Muscle of leg (tissue), 11 donors: ENCODE measurements around the gene AMIGO3. TPM values are rescaled to one million over a fixed set of nuclear protein-coding genes. Genes with fewer than 3 reads are reported as not detected.

Experiments
- DNase-seq: peaks from one replicate; pipeline ENCODE4 v3.0.0; 2013
- H3K27ac ChIP-seq: one replicate; pipeline ENCODE4 v1.5.1; 2013; ENCODE audit warnings: mild to moderate bottlenecking, low read length, control low read depth
- H3K27me3 ChIP-seq: one replicate; pipeline ENCODE4 v1.6.1; 2013; ENCODE audit warnings: low read length; ENCODE audit not compliant: control insufficient read depth, insufficient read depth
- H3K36me3 ChIP-seq: one replicate; pipeline ENCODE4 v1.6.1; 2013; ENCODE audit warnings: low read length; ENCODE audit not compliant: control insufficient read depth, insufficient read depth
- H3K4me1 ChIP-seq: one replicate; pipeline ENCODE4 v1.6.1; 2013; ENCODE audit warnings: low read length; ENCODE audit not compliant: control insufficient read depth, insufficient read depth
- H3K4me3 ChIP-seq: one replicate; pipeline ENCODE4 v1.5.1; 2013; ENCODE audit warnings: low read length, control low read depth
- H3K9me3 ChIP-seq: replicated peaks from 2 replicates; pipeline ENCODE4 v1.6.1; 2013; ENCODE audit warnings: low read depth, low read length; ENCODE audit not compliant: control insufficient read depth
- WGBS: methylation state at CpG from one replicate; pipeline ENCODE4 v1.1.5; 2013; ENCODE audit warnings: missing lambda C conversion rate; ENCODE audit not compliant: insufficient coverage; 5-methylcytosine and 5-hydroxymethylcytosine counted together
- polyA plus RNA-seq, 8 donors: library from polyadenylated mRNA; unstranded; fragments of 120-200 nt; gene quantifications; one replicate each; pipeline versions ENCODE4 v1.2.1 to v1.2.3, GENCODE V29; 2013; ENCODE audit warnings: inconsistent platforms in 1 of 8, low replicate concordance in 1 of 8; ENCODE audit not compliant: insufficient read length in 8 of 8, insufficient read depth in 1 of 8
- total RNA-seq: library from RNA; stranded (reverse); fragments of 120-200 nt; gene quantifications from one replicate; pipeline ENCODE4 v1.2.4, GENCODE V29; 2013

Gene AMIGO3
- total and polyA plus RNA-seq, 9 donors = 1.2 to 3.8 (median 3.0) TPM

DNA sequence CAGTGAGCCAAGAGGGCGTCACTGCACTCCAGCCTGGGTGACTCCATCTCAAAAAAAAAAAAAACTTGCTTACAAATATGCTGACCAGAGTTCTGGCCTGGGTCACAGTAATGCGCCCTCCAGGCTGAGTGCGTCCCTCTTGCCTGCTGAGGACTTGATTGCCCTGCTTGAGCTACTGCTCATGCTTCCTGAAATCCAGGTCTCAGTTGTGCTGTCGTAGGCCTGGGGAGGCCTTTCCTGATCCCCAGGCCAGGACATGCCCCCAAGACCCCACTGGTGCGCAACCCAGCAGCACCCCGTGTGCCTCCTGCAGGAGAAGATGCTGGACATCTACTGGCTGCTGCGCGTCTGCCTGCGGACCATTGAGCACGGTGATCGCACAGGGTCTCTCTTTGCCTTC, 7.3 kb downstream of the AMIGO3 start:
- 90% methylated on average over 11 of the region's 11 CpGs for WGBS
- Histone ChIP-seq H3K36me3 (peaks cover 31% of the 10 kb centered on the region), H3K4me3 (no peak overlapping the region)

DNA sequence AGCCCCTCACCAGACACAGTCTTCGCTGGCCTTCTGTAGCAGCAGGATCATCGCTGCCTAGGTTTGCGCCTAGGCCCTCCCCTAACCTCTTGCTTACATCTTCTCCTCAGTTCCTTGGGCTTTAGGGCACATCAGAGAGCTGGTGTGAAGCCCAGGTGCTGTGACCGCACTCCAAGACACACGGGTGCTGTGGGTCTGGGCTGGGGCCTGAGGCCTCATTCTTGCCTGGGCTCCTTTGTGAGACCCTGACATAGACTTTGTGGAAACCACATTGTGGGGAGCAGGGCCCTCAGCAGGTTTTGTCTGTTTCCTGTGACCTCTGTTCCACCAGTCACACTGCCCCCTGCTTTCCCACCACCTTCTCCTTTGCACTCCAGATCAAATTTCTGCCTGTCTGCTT, 8.0 kb downstream of the AMIGO3 start:
- H3K36me3 ChIP-seq = peaks cover 26% of the 10 kb centered on the region
- DNase-seq = no peak
- H3K27ac ChIP-seq = no peak overlapping the region
- H3K27me3 ChIP-seq = no peaks in the 10 kb centered on the region
- H3K4me3 ChIP-seq = no peak overlapping the region
- H3K4me1 ChIP-seq = no peaks in the 10 kb centered on the region
- WGBS = 84% methylated on average over 5 of the region's 5 CpGs
- H3K9me3 ChIP-seq = no peaks in the 10 kb centered on the region

More for the DNA sequence above, 7.3 kb downstream of the AMIGO3 start:
- no peak for DNase-seq
- Histone ChIP-seq H3K27ac (no peak overlapping the region), H3K4me1 (peaks cover 5% of the 10 kb centered on the region), H3K27me3 (no peaks in the 10 kb centered on the region), H3K9me3 (no peaks in the 10 kb centered on the region)

DNA sequence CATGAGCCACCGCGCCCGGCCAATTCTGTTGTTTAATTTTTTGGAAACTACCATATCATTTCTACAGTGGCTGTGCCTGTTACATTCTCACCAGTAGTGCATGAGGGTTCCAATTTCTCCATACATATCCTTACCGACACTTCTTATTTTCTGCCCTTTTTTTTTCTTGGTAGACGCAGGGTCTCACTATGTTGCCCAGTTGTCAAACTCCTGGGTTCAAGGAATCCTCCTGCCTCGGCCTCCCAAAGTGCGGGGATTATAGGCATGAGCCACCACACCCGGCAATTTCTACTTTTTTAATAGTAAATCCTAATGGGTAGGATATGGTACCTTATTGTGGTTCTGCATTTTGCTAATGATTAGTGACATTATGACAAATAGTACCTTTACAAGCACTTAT, 9.6 kb downstream of the AMIGO3 start:
- Histone ChIP-seq H3K4me3 (no peak overlapping the region), H3K4me1 (no peaks in the 10 kb centered on the region), H3K36me3 (peaks cover 30% of the 10 kb centered on the region), H3K27me3 (no peaks in the 10 kb centered on the region), H3K9me3 (no peaks in the 10 kb centered on the region), H3K27ac (no peak overlapping the region)
- no peak for DNase-seq
- 85% methylated on average over 4 of the region's 8 CpGs for WGBS

DNA sequence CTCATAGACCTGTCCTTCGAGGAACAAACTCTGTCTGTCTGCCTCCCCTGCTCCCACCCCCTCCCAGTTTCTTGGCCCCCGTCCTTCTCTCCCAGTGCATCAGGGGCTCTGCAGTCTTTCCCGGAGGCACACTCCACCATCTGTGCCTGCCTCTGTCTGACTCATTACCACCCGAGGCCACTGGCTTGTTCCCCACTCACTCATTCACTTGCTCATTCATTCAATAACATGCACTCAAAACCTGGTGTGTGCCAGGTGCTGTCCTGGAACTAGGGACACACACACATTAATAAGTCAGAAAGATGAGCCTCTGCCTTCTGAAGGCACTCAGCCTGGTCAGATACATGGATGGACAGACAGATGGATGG, 12.4 kb downstream of the AMIGO3 start:
- H3K27me3 ChIP-seq = no peaks in the 10 kb centered on the region
- WGBS = 72% methylated on average over 4 of the region's 4 CpGs

DNA sequence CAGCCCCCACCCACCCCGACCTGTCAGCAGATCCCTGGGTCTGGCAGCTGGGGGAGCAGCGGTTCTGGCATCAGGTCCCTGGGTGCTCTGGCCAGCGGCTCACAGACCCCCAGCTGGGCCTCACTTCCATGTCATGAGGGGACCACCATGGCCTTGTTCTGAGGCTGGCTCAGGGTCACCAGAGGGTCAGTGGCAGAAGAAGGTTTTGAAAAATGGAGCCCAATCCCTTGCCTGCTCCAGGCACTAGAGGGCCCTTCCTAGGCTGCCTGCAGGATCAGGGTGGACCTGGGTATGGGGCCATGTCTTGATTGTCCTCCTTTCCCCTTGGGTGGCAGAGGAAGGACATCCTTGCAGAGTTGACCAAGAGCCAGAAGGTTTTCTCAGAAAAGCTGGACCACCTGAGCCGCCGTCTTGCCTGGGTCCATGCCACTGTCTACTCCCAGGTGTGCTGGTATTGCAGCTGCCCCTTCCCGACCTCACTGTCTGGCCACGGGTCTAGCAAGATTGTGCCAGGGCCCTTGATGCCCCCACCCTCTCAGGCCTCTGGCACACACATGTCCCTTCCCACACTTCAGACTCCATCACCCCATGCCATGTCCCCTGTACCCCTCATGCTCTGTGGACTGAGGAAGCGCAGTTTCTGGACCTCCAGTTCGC, 12.9 kb downstream of the AMIGO3 start:
- Histone ChIP-seq H3K4me1 (no peaks in the 10 kb centered on the region), H3K4me3 (no peak overlapping the region), H3K36me3 (peaks cover 51% of the 10 kb centered on the region), H3K27ac (no peak overlapping the region), H3K9me3 (no peaks in the 10 kb centered on the region), H3K27me3 (no peaks in the 10 kb centered on the region)
- DNase-seq = no peak
- WGBS = 96% methylated on average over 9 of the region's 9 CpGs

More for the DNA sequence above, 12.4 kb downstream of the AMIGO3 start:
- DNase-seq = no peak
- Histone ChIP-seq H3K27ac (no peak overlapping the region), H3K4me3 (no peak overlapping the region), H3K36me3 (peaks cover 47% of the 10 kb centered on the region), H3K4me1 (no peaks in the 10 kb centered on the region), H3K9me3 (no peaks in the 10 kb centered on the region)

DNA sequence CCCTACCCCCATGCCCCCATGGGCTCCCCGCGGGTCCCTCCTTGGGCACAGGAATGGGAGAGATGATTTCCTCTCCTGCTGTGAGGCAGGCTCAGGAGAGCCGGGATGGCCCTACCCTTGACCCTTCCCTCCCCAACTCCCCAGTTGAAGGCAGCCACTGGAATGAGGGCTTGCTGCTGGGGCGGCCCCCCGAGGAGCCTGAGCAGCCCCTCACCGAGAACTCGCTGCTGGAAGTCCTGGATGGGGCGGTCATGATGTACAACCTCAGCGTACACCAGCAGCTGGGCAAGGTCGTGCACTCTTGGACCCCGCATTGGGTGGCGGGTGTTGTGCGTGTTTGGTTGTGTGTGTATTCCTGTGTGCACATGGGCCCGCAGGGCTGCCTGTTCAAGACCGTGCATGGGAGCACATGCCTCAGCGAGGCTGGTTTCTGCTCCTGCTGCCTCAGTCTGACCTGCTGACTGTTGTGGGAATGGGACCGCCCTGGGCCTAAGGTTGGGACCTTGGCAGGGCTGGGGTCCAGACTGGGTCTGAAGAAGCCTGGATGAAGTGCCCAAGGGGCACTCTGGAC, 14.0 kb downstream of the AMIGO3 start:
- peaks cover 62% of the 10 kb centered on the region for H3K36me3 ChIP-seq

DNA sequence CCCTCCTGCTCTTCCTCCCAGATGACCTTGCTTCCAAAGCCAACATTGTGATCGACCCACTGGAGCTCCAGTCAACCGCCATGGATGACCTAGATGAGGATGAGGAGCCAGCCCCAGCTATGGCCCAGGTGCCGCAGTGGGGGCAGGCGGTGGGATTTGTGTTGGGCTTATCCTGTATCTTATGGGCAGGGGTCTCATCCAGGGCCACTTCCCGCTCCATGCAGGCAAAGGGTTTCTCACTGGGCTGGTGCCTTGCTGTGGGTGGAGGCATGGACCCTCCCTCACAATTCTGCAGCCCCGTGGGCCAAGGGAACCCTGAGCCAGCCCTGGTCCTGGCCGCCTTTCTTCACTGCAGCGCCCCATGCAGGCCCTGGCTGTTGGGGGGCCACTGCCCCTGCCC, 14.9 kb downstream of the AMIGO3 start:
- H3K4me1 ChIP-seq = no peaks in the 10 kb centered on the region
- WGBS = 94% methylated on average over 7 of the region's 8 CpGs
- no peak for DNase-seq
- no peak overlapping the region for H3K4me3 ChIP-seq
- H3K27ac ChIP-seq = no peak overlapping the region
- H3K9me3 ChIP-seq = no peaks in the 10 kb centered on the region
- H3K36me3 ChIP-seq = peaks cover 71% of the 10 kb centered on the region
- no peaks in the 10 kb centered on the region for H3K27me3 ChIP-seq

More for the DNA sequence above, 14.0 kb downstream of the AMIGO3 start:
- Histone ChIP-seq H3K4me1 (no peaks in the 10 kb centered on the region), H3K27ac (no peak overlapping the region), H3K4me3 (no peak overlapping the region), H3K9me3 (no peaks in the 10 kb centered on the region), H3K27me3 (no peaks in the 10 kb centered on the region)
- 90% methylated on average over 14 of the region's 17 CpGs for WGBS
- DNase-seq = no peak

DNA sequence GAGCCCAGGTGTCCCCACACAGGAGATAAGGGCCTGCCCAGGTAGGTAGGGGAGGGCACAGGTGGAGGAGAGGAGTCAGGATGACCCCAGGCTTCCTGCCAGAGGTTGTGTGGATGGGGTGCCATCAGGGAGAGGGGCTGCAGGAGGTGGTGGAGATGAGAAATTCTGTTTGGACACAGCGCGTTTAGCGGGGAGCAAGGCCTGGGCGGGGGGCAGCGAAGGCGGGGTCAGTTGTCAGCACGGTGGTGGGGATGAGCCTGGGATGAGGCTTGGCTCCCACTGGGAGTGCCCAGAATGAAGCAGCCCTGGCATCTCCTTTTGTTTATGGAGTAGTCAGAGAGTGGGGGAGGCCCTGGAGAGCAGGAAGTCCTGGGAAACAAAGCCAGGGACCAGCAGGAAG, 15.5 kb downstream of the AMIGO3 start:
- 83% methylated on average over 4 of the region's 7 CpGs for WGBS
- H3K27ac ChIP-seq = no peak overlapping the region
- no peak for DNase-seq

DNA sequence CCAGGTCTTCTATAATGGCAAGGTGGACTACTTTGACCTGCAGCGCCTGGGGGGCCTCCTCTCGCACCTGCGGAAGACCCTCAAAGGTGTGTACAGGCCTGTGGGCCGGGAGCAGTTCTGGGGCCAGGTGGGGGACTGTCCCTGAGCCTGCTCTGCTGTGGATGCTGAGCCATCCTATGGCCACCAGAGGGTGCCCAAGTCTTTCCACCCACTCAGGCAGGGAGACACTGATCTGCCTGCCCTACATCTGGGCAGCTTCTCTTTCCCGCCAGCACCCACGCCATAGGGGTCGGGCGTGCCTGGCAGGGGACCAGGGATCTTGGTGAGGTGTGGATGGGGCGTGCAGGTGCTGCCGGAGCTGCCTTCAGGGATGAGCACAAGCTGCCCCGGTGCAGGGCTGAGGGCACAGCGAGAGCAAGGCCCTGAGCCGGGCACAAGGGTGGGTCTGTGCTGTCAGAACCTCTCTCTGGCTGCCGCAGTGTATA, 16.0 kb downstream of the AMIGO3 start:
- H3K36me3 ChIP-seq = peaks cover 78% of the 10 kb centered on the region
- 82% methylated on average over 10 of the region's 14 CpGs for WGBS
- no peak overlapping the region for H3K4me3 ChIP-seq
- H3K27me3 ChIP-seq = no peaks in the 10 kb centered on the region
- H3K9me3 ChIP-seq = no peaks in the 10 kb centered on the region
- H3K4me1 ChIP-seq = no peaks in the 10 kb centered on the region
- H3K27ac ChIP-seq = no peak overlapping the region
- peak; percentile 63 for DNase-seq

More for the DNA sequence above, 15.5 kb downstream of the AMIGO3 start:
- Histone ChIP-seq H3K4me1 (no peaks in the 10 kb centered on the region), H3K27me3 (no peaks in the 10 kb centered on the region), H3K4me3 (no peak overlapping the region), H3K9me3 (no peaks in the 10 kb centered on the region), H3K36me3 (peaks cover 74% of the 10 kb centered on the region)

DNA sequence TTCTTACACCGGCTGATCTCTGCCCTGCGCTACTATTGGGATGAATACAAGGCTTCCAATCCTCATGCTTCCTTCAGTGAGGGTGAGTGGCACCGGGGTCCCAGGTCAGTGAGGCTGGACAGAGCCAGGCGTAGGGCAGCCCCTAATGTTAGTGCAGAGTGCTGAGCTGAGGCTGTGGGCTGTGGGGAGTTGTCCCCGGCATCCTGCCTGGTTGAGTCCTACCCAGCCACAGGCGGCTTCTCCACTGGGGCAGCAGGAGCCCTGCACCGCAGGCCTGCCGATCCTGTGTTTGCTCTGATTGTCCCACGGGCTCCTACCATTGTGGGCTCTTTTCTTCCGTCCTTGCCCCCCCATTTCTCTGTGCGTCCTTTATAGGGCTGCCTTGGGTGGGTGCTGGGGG, 16.8 kb downstream of the AMIGO3 start:
- WGBS = 94% methylated on average over 8 of the region's 11 CpGs
- no peak for DNase-seq
- peaks cover 86% of the 10 kb centered on the region for H3K36me3 ChIP-seq
- no peaks in the 10 kb centered on the region for H3K9me3 ChIP-seq
- H3K27ac ChIP-seq = no peak overlapping the region
- no peaks in the 10 kb centered on the region for H3K4me1 ChIP-seq
- H3K27me3 ChIP-seq = no peaks in the 10 kb centered on the region
- H3K4me3 ChIP-seq = no peak overlapping the region
